ENCODE results near the gene NCOA6.

Gene NCOA6

DNA sequence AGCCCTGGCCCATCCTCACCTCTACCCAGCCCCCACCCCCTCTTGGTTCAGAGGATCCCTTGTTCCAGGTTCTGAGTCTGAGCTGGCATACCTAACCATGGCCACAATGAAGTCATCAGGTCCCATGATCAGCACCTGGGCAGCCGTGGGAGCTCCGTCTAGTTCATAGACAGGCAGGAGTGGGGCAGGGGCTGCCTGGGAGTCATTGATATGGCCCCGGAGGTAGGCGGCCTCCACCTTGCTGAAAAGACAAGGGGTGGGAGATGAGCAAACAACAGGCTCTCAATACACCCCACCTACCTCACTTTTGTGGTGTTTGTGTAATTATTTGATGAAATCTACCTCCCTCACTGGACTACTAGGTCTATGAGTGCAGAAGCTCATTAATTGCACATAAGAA is 26.8 kb upstream of the NCOA6 start:
- H3K27ac Mint-ChIP-seq, result no peak overlapping the region
- H3K36me3 Mint-ChIP-seq (ENCODE audit: low read depth), result no peaks in the 10 kb centered on the region
- peaks cover 1% of the 10 kb centered on the region for H3K4me1 Mint-ChIP-seq (ENCODE audit: low read depth)
- no peak for DNase-seq (ENCODE audit: low spot score)
- no peaks in the 10 kb centered on the region for H3K27me3 Mint-ChIP-seq (ENCODE audit: low read depth)
- no peak overlapping the region for H3K4me3 Mint-ChIP-seq
- no peaks in the 10 kb centered on the region for H3K9me3 Mint-ChIP-seq

DNA sequence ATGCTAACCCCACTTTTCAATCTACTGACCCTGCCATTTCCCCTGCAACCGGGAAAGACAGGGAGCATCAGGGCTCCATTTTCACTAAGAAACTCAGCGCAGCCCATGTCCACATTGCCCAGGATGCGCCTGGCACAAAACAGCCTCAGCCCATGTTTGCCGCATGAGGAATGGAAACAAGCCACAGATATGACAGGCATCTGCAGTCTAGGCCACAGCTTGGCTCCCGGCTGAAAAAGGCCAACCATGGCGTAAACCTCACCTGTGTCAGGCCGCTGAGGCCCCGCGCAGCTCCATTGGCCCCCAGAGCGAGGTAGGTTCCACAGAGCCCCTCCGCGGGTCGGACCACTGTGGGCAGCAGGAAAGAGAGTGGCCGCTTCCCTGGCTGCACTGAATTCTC is 25.5 kb upstream of the NCOA6 start:
- H3K4me1 Mint-ChIP-seq (ENCODE audit: low read depth), result peaks cover 1% of the 10 kb centered on the region
- H3K4me3 Mint-ChIP-seq, result no peak overlapping the region
- no peaks in the 10 kb centered on the region for H3K36me3 Mint-ChIP-seq (ENCODE audit: low read depth)
- no peak for DNase-seq (ENCODE audit: low spot score)
- no peaks in the 10 kb centered on the region for H3K9me3 Mint-ChIP-seq
- H3K27ac Mint-ChIP-seq, result no peak overlapping the region
- H3K27me3 Mint-ChIP-seq (ENCODE audit: low read depth), result no peaks in the 10 kb centered on the region

DNA sequence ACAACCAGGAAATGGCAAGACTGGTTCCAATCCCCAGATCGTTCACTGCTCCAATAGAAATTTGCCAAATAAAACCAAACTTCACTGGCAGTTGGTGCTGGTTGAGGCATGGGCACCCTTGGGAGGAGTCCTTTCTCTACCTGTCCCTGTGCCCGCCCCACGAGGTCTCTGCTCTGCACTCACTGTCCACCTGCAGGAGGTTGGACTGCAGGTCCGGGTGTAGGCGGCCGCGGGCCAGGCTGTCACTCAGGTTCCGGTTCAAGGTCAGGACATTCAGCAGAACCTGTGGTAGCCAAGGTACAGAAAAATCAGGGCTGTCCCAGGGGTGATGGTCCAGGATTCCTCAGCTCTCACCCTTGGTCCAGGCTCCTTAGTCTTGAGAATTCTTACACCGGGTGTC is 24.3 kb upstream of the NCOA6 start:
- Mint-ChIP-seq H3K4me1 (ENCODE audit: low read depth) (peaks cover 1% of the 10 kb centered on the region), H3K9me3 (no peaks in the 10 kb centered on the region), H3K27ac (no peak overlapping the region), H3K27me3 (ENCODE audit: low read depth) (no peaks in the 10 kb centered on the region), H3K36me3 (ENCODE audit: low read depth) (no peaks in the 10 kb centered on the region), H3K4me3 (no peak overlapping the region)
- DNase-seq (ENCODE audit: low spot score), result no peak

DNA sequence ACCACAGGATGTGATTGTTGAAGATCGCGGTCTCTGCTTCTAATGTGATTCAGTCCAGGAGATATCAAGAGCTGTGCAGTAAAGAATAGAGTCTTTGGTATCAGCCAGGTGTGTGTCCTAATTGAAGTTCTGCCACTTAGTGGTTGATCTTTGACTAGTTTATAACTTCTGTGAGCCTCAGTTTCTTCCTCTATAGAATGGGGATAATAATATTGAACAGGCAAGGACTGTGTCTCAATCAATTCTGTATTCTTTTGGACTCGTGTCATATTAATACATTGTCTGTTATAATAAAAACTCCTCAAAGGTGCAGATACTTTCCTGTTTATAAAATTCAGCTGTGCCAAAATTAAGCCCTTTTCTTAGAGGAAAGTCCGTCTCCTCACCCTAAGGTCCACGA is 23.1 kb upstream of the NCOA6 start:
- no peak for DNase-seq (ENCODE audit: low spot score)
- H3K36me3 Mint-ChIP-seq (ENCODE audit: low read depth), result no peaks in the 10 kb centered on the region
- H3K9me3 Mint-ChIP-seq, result no peaks in the 10 kb centered on the region
- H3K4me3 Mint-ChIP-seq, result no peak overlapping the region
- no peaks in the 10 kb centered on the region for H3K27me3 Mint-ChIP-seq (ENCODE audit: low read depth)
- H3K4me1 Mint-ChIP-seq (ENCODE audit: low read depth), result peaks cover 1% of the 10 kb centered on the region
- no peak overlapping the region for H3K27ac Mint-ChIP-seq

DNA sequence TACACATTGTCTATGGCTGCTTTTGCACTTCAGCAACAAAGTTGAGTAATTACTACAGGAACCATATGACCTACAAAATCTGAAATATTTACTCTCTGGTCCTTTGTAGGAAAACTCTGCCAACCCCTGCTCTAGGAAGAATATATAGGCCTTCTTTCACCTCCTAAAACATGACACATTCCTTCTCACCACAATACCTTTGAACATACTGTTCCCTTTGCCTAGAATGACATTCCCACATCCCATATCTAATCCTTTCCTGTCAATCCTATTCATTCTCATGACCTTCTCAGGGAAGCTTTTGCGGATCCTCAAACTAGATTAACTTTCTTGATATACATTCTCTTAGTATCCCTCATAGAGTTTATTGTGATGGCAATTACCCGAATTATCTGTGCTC is 18.0 kb upstream of the NCOA6 start:
- H3K4me3 Mint-ChIP-seq, result no peak overlapping the region
- H3K9me3 Mint-ChIP-seq, result no peaks in the 10 kb centered on the region
- no peaks in the 10 kb centered on the region for H3K4me1 Mint-ChIP-seq (ENCODE audit: low read depth)
- no peaks in the 10 kb centered on the region for H3K36me3 Mint-ChIP-seq (ENCODE audit: low read depth)
- no peak overlapping the region for H3K27ac Mint-ChIP-seq
- peaks cover 22% of the 10 kb centered on the region for H3K27me3 Mint-ChIP-seq (ENCODE audit: low read depth)
- DNase-seq (ENCODE audit: low spot score), result no peak

DNA sequence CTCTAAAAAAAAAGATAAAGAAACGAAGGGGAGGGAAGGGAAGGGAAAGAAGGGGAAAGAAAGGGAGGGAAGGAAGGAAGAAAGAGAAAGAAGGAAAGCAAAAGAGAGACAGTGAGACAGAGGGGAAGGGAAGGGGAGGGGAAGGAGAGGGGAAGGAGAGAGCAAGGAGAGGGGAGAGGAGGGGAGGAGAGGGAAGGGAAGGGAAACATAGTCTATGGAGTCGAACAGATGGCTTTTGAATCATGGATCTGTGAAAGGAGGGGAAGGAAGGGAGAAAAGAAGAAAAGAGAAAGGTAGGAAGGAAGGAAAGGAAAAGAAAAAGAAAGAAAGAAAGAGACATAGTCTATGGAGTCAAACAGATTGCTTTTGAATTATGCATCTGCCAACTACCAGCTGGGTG is 16.7 kb upstream of the NCOA6 start:
- no peaks in the 10 kb centered on the region for H3K9me3 Mint-ChIP-seq
- no peak overlapping the region for H3K27ac Mint-ChIP-seq
- DNase-seq (ENCODE audit: low spot score), result no peak
- no peaks in the 10 kb centered on the region for H3K4me1 Mint-ChIP-seq (ENCODE audit: low read depth)
- peaks cover 22% of the 10 kb centered on the region for H3K27me3 Mint-ChIP-seq (ENCODE audit: low read depth)
- H3K36me3 Mint-ChIP-seq (ENCODE audit: low read depth), result no peaks in the 10 kb centered on the region
- H3K4me3 Mint-ChIP-seq, result no peak overlapping the region

DNA sequence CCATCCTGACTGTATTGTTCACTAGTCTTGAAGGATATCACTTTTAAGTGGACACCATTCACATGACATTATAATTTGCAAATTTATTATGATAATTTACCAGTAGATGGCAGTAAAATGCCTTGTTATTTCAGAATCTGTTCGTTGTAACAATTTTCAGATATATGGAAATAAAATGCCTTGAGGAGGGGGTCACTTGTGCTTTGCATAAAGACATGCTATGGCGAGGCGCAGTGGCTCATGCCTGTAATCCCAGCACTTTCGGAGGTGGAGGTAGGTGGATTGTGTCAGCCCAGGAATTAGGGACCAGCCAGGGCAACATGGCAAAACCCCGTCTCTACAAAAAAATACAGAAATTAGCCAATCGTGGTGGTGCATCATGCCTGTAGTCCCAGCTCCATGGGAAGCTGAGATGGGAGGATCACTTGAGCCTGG is 9.0 kb upstream of the NCOA6 start:
- H3K4me3 Mint-ChIP-seq, result no peak overlapping the region
- no peak for DNase-seq (ENCODE audit: low spot score)
- H3K27me3 Mint-ChIP-seq (ENCODE audit: low read depth), result peaks cover 27% of the 10 kb centered on the region
- H3K9me3 Mint-ChIP-seq, result no peaks in the 10 kb centered on the region
- H3K36me3 Mint-ChIP-seq (ENCODE audit: low read depth), result no peaks in the 10 kb centered on the region
- H3K4me1 Mint-ChIP-seq (ENCODE audit: low read depth), result peaks cover 3% of the 10 kb centered on the region
- no peak overlapping the region for H3K27ac Mint-ChIP-seq

DNA sequence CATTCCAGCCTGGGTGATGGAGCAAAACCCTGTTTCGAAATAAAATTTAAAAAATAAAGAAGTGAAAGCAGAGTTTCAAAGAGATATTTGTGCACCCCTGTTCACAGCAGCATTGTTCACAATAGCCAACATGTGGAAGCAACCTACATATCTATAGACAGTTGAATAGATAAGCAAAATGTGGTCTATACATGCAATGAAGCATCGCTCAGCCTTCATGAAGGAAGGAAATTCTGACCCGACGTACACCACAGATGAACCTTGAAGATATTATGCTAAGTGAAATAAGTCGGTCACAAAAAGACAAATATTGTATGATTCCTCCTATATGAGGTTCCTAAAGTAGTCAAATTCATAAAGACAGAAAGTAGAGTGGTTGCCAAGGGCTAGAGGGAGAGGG is 6.5 kb upstream of the NCOA6 start:
- Mint-ChIP-seq H3K9me3 (no peaks in the 10 kb centered on the region), H3K27me3 (ENCODE audit: low read depth) (peaks cover 23% of the 10 kb centered on the region), H3K36me3 (ENCODE audit: low read depth) (no peaks in the 10 kb centered on the region)

DNA sequence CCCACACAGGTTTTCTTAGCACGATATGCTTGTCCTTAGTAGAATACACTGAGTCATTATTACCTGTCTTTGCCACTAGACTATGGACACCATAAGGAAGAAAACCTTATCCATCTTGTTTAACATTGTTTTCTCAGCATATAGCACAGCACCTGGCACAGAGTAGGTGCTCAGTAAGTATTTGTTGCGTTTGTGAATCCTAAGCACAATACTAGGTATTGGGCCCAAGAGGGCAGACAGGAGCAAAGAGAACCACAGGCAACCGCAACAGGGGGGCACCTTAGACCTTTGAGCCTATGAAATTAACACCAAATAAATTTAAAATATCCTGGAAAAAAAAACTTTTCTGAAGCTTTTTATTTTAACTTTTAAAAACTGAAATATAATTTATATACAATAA is 3.7 kb upstream of the NCOA6 start:
- peaks cover 21% of the 10 kb centered on the region for H3K27me3 Mint-ChIP-seq (ENCODE audit: low read depth)
- no peak overlapping the region for H3K4me3 Mint-ChIP-seq
- DNase-seq (ENCODE audit: low spot score), result no peak
- H3K9me3 Mint-ChIP-seq, result no peaks in the 10 kb centered on the region
- no peak overlapping the region for H3K27ac Mint-ChIP-seq
- H3K36me3 Mint-ChIP-seq (ENCODE audit: low read depth), result peaks cover 2% of the 10 kb centered on the region
- peaks cover 14% of the 10 kb centered on the region for H3K4me1 Mint-ChIP-seq (ENCODE audit: low read depth)

More for the DNA sequence above, 6.5 kb upstream of the NCOA6 start:
- H3K27ac Mint-ChIP-seq, result no peak overlapping the region
- DNase-seq (ENCODE audit: low spot score), result no peak
- H3K4me1 Mint-ChIP-seq (ENCODE audit: low read depth), result peaks cover 5% of the 10 kb centered on the region
- H3K4me3 Mint-ChIP-seq, result no peak overlapping the region

DNA sequence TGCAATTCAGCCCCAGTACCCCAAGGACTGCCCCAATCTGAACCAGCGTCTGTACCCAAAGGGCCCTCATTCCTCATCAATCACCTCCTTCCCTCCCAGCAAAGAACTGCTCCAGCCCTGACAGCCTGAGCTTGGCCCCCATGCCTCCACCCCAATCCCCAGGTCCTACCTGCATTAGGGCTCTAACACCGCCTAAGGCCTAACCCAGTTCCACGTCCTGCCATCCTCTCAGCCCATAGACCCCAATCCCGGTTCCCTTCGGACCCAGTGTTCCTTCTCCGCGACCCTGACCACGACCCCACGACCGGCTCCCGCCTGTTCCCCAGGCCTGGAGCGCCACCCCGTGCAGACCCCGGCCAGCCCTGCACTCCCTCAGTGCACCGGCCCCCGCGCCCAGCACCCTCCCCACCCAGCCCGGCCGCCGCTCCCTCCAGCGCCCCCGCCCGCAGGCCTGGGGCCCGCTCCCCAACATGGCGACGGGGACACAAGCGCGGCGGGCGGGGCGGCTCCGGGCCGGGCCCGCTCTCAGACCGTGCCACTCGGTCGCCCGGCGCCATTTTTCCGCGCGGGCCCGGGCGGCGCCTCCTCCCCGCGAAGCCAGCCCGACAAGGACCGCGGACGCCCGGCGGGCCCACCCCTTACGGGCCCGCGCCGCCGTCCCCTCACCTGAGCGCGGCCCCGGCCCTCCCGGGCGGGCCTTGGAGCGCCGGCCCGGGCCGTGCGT is 483 bp downstream of the NCOA6 start:
- peaks cover 4% of the 10 kb centered on the region for H3K27me3 Mint-ChIP-seq (ENCODE audit: low read depth)
- peaks cover 2% of the 10 kb centered on the region for H3K36me3 Mint-ChIP-seq (ENCODE audit: low read depth)
- no peaks in the 10 kb centered on the region for H3K9me3 Mint-ChIP-seq
- H3K4me1 Mint-ChIP-seq (ENCODE audit: low read depth), result peaks cover 26% of the 10 kb centered on the region
- peak overlapping the region; percentile 97 for H3K4me3 Mint-ChIP-seq
- peak; percentile 67 for DNase-seq (ENCODE audit: low spot score)
- H3K27ac Mint-ChIP-seq, result peak overlapping the region; percentile 95

DNA sequence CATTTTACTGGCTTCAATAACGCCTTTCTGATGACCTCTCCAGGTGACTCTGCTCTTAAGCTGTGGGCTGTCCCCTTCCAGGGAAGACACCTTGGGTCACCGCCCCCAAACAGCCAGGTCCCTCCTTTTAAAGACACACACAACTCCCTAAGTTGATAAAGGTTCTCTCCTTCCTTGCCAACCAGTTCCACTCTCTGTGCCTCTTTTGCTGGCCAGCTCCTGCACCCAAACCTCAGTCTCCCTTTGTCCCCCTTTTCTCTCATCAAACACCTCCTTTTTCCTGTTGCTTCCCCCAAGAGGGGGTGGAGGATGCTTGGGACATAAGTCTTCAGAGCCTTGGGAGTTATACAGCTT is 1.0 kb downstream of the NCOA6 start:
- H3K9me3 Mint-ChIP-seq, result no peaks in the 10 kb centered on the region
- H3K27me3 Mint-ChIP-seq (ENCODE audit: low read depth), result peaks cover 4% of the 10 kb centered on the region
- H3K4me1 Mint-ChIP-seq (ENCODE audit: low read depth), result peaks cover 26% of the 10 kb centered on the region
- peaks cover 2% of the 10 kb centered on the region for H3K36me3 Mint-ChIP-seq (ENCODE audit: low read depth)
- peak; percentile 75 for DNase-seq (ENCODE audit: low spot score)
- peak overlapping the region; percentile 95 for H3K27ac Mint-ChIP-seq
- peak overlapping the region; percentile 97 for H3K4me3 Mint-ChIP-seq

DNA sequence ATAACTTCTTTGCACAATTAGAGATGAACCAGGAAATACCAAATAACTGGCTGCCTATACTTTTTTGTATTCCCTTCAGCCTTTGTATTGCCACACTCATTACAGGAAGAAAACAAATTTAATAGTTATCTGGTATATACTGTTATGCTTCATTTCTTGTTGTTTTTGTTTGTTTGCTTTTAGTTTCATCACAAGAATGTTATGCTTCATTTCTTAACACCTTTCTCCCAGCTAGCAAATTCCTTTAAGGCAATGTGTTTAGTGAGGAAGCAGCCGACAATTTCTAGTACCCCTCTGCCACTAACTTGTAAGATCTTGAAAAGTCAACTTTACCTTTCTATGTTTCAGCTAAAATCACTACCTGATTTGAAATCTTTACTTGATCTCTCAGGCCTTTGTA is 1.4 kb downstream of the NCOA6 start:
- Mint-ChIP-seq H3K27me3 (ENCODE audit: low read depth) (peaks cover 2% of the 10 kb centered on the region), H3K9me3 (no peaks in the 10 kb centered on the region), H3K27ac (peak overlapping the region; percentile 95), H3K4me1 (ENCODE audit: low read depth) (peaks cover 26% of the 10 kb centered on the region), H3K36me3 (ENCODE audit: low read depth) (peaks cover 2% of the 10 kb centered on the region), H3K4me3 (peak overlapping the region; percentile 97)
- DNase-seq (ENCODE audit: low spot score), result no peak

DNA sequence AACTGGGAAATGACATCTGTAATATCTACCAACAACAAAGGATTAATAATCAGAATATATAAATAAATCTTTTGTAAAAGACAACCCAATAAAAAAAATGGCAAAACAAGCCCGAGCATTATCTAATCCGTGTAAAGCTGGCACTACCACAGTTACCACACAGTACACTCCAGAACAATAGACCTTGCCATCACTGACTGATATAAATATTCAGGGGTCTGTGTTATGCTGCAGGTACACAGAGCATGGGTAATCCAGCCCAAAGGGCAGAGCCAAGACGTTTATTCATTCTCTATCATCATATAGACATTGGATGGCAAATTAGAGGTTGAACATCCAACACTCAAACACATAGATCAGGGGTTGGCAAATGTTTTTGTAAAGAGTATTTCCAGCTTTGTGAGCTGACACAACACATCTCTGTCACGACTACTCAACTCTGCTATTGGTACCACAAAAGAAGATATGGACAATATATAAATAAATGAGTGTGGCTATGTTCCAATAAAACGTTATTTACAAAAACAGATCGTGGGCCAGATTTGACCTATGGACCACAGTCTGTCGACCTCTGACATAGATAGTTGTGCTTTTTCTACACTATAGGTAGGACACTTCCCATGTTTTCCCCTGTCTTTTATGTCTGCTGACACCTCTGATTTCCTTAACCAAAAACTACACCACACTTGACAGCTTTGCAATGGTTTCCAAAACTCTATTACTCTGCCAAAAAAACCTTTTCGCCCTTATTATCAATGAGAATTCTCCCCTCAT is 4.5 kb downstream of the NCOA6 start:
- Mint-ChIP-seq H3K36me3 (ENCODE audit: low read depth) (peaks cover 2% of the 10 kb centered on the region), H3K4me3 (no peak overlapping the region), H3K4me1 (ENCODE audit: low read depth) (peaks cover 23% of the 10 kb centered on the region), H3K27me3 (ENCODE audit: low read depth) (no peaks in the 10 kb centered on the region), H3K9me3 (no peaks in the 10 kb centered on the region), H3K27ac (no peak overlapping the region)
- DNase-seq (ENCODE audit: low spot score), result no peak

DNA sequence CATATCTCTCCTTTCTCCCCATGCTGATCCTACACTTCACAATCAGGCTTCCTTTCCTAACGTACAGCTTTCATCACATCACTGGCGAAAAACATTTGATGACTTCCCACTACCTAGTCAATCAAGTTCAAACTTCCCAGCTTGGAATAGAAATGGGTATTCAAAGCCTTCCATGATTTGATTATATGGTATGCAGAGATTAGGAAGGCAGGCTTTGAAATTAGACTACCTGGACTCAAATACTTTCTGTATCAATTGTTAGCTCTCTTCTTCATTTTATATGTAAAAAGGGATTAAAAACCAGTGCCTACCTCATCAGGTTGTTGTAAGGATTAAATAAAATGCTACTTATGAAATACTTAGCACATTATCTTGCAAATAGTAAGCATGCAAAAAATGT is 7.7 kb downstream of the NCOA6 start:
- H3K9me3 Mint-ChIP-seq, result no peaks in the 10 kb centered on the region
- no peaks in the 10 kb centered on the region for H3K27me3 Mint-ChIP-seq (ENCODE audit: low read depth)
- DNase-seq (ENCODE audit: low spot score), result no peak
- H3K4me3 Mint-ChIP-seq, result no peak overlapping the region
- H3K36me3 Mint-ChIP-seq (ENCODE audit: low read depth), result no peaks in the 10 kb centered on the region
- H3K27ac Mint-ChIP-seq, result no peak overlapping the region
- peaks cover 11% of the 10 kb centered on the region for H3K4me1 Mint-ChIP-seq (ENCODE audit: low read depth)

All from T-helper 2 cell treated with Interferon-gamma antibody and Interleukin-4, amounts not matched to agents 5 μg/mL and 100 μg/mL, for 36 hours (primary cell).